IMR-90 (cell line): Measurements from ENCODE around the gene GNL3.

Experiments used
- CEBPB ChIP-seq: IDR thresholded peaks from 2 replicates; pipeline ENCODE4 v1.6.1; 2012; ENCODE audit warnings: low read depth, low read length, improper control_type of control experiment
- CHD1 ChIP-seq: IDR thresholded peaks from 2 replicates; pipeline ENCODE4 v1.6.1; 2012; ENCODE audit warnings: low read depth, low read length, improper control_type of control experiment
- CTCF ChIP-seq: conservative IDR thresholded peaks from 2 replicates; pipeline ENCODE4 v1.5.1; 2012; ENCODE audit warnings: mild to moderate bottlenecking, low read depth, low read length, improper control_type of control experiment
- ELK1 ChIP-seq: fragments of 150-350 bp; IDR thresholded peaks from 2 replicates; pipeline ENCODE4 v1.6.1; 2016; ENCODE audit warnings: low read depth, mild to moderate bottlenecking, low read length, moderate library complexity, borderline replicate concordance
- FOS ChIP-seq: fragments of 150-350 bp; IDR thresholded peaks from 2 replicates; pipeline ENCODE4 v1.6.1; 2016; ENCODE audit warnings: low read depth, low read length
- MAFK ChIP-seq: IDR thresholded peaks from 2 replicates; pipeline ENCODE4 v1.6.1; 2012; ENCODE audit warnings: low read depth, low read length, improper control_type of control experiment
- POLR2A ChIP-seq: IDR thresholded peaks from 2 replicates; pipeline ENCODE4 v1.6.1; 2012; ENCODE audit warnings: mild to moderate bottlenecking, low read depth, low read length
- RAD21 ChIP-seq: IDR thresholded peaks from 2 replicates; pipeline ENCODE4 v1.6.1; 2012; ENCODE audit warnings: low read length, improper control_type of control experiment
- RCOR1 ChIP-seq: IDR thresholded peaks from 2 replicates; pipeline ENCODE4 v1.6.1; 2012; ENCODE audit warnings: mild to moderate bottlenecking, low read length, improper control_type of control experiment; ENCODE audit not compliant: insufficient replicate concordance
- RFX5 ChIP-seq: IDR thresholded peaks from 2 replicates; pipeline ENCODE4 v1.8.0; 2012; ENCODE audit warnings: low read depth, mild to moderate bottlenecking, low read length, moderate library complexity

GRCh38 chr3:52742418-52743041 lies 56.7 kb downstream of the GNL3 start:
- TF ChIP-seq POLR2A = no peak
- no peak for TF ChIP-seq FOS
- peak; percentile 68 for TF ChIP-seq CTCF
- no peak for TF ChIP-seq CHD1
- TF ChIP-seq CEBPB = no peak
- TF ChIP-seq RFX5 = no peak
- TF ChIP-seq RAD21 = peak; percentile 79
- no peak for TF ChIP-seq MAFK
- no peak for TF ChIP-seq RCOR1
- no peak for TF ChIP-seq ELK1
